DMS153 (cell line): Measurements from ENCODE around the gene SCARF2.
"Not testable (repeated sequence)": the region's sequence is repeated elsewhere in the genome, so short reads cannot be mapped to it uniquely, and the experiment has no call there.

ENCODE experiments used
- DNase-seq: peaks from one replicate; lab custom pipeline; 2025; lab: John Stamatoyannopoulos, UW

Gene SCARF2, protein sequence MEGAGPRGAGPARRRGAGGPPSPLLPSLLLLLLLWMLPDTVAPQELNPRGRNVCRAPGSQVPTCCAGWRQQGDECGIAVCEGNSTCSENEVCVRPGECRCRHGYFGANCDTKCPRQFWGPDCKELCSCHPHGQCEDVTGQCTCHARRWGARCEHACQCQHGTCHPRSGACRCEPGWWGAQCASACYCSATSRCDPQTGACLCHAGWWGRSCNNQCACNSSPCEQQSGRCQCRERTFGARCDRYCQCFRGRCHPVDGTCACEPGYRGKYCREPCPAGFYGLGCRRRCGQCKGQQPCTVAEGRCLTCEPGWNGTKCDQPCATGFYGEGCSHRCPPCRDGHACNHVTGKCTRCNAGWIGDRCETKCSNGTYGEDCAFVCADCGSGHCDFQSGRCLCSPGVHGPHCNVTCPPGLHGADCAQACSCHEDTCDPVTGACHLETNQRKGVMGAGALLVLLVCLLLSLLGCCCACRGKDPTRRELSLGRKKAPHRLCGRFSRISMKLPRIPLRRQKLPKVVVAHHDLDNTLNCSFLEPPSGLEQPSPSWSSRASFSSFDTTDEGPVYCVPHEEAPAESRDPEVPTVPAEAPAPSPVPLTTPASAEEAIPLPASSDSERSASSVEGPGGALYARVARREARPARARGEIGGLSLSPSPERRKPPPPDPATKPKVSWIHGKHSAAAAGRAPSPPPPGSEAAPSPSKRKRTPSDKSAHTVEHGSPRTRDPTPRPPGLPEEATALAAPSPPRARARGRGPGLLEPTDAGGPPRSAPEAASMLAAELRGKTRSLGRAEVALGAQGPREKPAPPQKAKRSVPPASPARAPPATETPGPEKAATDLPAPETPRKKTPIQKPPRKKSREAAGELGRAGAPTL

DNA sequence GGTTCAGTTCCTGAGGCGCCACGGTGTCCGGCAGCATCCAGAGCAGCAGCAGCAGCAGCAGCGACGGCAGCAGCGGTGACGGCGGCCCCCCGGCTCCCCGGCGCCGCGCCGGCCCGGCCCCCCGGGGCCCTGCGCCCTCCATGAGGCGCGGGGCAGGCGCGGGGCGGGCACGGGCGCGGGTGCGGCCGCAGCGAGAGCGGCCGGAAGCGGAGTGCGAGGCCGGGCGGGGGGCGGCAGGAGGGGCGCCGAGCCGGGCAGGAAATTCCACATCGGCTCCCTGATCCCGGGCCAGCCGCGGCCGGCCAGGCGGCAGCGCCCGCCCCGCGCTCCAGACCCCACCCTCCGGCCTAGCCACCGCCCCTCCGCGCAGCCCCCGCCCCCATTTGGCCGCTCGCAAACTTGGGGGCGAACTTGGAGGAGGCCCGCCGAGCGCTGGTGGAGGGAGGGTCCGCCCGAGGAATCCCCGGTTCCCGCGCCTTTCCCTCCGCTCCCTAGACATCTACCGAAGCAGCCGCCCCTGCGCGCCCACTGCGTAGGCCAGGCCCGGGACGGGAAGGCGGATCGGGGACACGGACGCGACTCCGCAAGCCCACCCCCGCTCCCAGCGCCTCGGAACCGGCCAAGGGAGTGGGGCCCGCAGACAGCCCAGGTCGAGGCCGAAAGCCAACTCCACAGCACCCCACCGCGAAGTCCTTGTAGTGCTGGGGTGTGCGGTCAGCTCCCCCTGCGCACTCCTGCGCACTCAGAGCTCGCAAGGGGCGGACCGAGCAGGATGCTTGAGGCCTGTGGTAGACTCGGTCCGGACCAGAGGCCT lies at the start of gene SCARF2:
Gene SCARF2 (minus strand): TSS at position 213 of the 814 bp plus-strand sequence. CDS start 71 bp downstream, at position 142.
- no peak for DNase-seq

DNA sequence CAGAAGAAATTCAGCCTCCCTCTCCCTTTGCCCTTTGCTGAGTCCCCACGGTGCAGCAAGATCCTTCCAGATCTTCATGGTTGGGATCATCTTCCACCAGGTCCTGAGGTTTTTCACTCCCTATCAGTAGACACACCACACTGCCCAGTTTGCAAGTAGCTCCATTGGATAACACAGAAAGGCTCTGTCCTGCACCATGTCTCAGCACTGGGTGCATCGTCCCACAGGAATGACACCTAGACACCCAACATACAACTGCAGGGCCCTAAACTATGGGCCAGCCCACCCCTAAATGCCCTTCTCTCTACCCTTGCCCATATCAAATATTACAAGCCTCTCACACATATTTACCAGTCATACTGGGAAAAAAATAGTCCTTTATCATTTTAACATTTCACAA lies 48.6 kb upstream of the SCARF2 start:
- DNase-seq = no peak

DNA sequence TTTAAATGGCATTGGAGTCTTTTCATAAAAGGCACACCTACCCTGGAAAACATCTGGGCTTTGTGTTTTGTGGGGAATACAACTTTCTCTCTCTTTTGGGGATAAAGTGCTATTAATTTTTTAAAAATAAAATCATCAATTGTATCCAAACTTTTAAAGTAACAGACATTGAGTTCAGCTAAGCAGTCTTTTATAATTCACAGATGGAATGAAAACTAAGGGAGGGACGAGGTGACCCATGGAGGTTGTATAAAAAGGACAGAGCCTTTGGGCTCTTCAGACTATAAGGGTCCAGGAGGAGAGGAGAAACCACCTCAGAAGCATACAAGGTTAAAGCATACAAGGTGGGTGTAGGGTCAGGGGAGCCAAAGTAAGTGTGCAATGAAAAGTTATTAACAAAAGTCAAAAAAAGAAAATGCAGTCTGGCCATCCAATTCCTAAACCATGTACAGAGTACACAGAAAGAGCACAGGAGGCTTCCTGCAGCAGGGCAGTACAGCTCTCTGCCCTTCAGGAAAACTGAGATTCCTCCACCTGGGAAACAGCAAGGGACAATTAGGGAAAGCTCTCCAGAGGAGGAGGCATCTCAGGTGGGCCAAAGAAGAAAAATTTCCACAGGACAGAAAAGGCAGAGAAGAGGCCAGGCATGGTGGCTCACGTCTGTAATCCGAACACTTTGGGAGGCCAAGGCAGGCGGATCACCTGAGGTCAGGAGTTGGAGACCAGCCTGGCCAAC lies 47.5 kb upstream of the SCARF2 start:
- DNase-seq = no peak

- DNase-seq = no peak
These were observed 46.1 kb upstream of the SCARF2 start for GRCh38 chr22:20483771-20484170.

DNA sequence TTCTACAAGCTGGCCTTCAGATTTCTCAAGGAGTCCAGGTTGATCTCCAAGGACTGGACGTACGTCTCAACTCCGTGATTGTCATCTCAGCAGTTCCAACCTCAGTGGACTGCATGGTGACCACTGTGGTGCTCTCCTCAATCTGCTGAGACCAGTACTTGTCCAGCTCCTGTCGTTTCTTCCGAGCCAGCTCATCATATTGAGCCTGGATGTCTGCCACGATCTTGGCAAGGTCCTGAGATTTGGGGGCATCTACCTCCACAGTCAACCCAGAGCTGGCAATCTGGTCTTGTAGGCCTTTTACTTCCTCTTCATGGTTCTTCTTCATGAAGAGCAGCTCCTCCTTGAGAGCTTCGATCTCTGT lies 45.5 kb upstream of the SCARF2 start:
- DNase-seq = not testable (repeated sequence)

- no peak for DNase-seq
These were observed 42.1 kb upstream of the SCARF2 start for GRCh38 chr22:20479612-20480196.

DNA sequence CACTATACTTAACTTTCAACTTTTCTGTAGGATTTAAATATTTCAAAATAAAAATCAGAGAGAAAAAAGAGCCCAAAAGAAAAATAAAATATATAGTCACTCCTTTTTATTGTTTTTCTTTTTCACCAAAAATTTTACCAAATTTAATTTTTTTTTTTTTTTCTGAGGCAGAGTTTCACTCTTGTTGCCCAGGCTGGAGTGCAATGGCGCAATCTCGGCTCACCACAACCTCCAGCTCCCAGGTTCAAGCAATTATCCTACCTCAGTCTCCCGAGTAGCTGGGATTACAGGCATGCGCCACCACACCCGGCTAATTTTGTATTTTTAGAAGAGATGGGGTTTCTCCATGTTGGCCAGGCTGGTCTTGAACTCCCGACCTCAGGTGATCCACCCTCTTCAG lies 40.4 kb upstream of the SCARF2 start:
- DNase-seq = not testable (repeated sequence)

GRCh38 chr22:20475569-20475968 lies 37.9 kb upstream of the SCARF2 start:
- DNase-seq = not testable (repeated sequence)

DNA sequence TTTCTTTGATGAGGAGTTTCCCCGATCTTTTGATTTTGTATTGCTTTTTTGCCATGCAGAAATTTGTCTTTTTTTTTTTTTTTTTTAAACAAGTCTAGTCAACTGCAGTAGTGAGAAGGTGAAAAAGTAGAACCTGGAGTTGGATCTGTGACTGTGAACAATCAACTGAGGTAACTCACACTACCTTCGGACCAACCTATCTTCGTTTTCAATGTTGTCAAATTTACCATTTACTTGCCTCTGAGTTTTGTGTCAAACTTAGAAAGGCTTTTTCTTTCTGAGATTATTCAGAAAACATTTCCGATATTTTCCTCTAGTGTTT lies 37.5 kb upstream of the SCARF2 start:
- no peak for DNase-seq

DNA sequence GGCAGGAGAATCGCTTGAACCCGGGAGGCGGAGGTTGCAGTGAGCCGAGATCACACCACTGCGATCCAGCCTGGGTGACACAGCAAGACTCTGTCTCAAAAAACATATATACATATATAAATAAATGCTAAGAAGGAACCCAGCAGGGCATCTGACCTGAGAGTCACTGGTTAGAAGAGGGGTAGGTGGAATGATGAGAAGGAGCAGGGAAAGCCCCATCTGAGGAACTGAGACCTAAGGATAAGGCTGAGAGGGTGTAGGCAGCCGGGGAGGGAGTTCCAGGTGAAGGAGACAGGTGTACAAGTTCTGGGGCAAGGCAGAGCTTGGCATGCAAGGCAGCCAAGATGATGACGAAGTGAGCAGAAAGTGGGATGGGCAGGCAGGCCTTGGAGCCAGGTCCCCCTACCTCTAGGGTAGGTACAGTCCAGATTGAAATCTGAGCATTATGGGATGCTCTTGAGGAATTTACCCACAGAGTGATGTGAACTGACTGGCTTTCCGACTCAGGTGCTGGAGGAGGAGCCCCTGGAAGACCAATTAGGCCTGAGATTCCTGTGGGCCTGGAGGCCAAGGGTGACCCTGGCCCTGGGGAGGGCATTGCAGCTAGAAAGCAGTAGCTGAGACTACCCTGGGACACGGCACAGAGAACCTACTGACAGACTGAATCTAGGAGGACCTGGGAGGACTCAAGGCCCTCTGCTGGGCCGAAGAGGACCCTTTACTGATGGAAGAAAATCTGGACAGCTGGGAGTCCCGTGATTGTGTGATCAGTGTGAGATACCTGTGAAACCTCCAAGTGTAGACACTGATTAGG lies 35.2 kb upstream of the SCARF2 start:
- no peak for DNase-seq

- DNase-seq = no peak
These were observed 33.7 kb upstream of the SCARF2 start for GRCh38 chr22:20471126-20471833.

DNA sequence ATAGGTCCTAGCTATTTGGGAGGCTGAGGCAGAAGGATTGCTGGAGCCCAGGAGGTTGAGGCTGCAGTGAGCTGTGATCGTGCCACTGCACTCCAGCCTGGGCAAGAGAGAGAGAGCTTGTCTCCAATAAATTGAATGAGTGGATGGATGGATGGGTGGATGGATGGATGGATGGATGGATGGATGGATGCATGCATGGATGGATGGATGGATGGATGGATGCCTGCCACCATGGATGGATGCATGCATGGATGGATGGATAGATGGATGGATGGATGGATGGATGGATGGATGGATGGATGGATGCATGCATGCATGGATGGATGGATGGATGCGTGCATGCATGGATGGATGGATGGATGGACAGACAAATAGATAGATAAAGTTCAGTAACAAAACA lies 32.9 kb upstream of the SCARF2 start:
- DNase-seq = not testable (repeated sequence)

DNA sequence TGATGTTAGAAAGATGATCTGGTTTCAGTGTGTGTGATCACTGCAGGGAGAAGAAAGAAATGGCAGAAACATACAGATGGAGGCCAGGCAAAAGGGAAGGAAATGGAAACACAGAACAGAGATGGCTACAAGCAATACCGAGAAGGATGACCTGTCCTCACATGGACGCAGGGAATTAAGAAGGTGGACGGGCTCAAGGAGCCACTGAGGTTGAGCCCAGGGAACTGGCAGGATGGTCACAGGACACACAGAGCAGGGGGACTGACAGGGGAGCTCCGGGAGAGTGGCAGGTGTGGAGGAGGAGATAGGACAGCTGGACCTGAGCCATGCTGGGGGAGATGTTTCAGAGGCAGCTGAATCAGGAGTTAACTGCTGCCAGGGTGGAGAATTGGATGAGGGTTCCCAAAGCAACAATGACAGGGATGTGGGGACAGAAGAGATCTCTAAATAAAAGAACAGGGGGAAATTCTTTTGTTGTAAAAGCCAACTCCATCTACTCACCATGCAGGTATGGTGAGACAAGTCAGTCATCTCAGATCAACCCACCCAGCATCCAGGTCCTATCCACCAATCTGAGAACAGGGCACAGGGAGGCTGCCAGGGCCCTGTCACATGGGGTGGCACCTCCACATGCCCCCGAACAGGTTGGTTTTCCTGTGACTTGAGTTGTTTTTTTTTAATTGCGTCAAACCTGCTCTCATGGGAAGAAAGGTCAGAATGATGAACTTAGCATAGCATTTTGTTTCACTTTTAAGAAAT lies 31.7 kb upstream of the SCARF2 start:
- DNase-seq = no peak

DNA sequence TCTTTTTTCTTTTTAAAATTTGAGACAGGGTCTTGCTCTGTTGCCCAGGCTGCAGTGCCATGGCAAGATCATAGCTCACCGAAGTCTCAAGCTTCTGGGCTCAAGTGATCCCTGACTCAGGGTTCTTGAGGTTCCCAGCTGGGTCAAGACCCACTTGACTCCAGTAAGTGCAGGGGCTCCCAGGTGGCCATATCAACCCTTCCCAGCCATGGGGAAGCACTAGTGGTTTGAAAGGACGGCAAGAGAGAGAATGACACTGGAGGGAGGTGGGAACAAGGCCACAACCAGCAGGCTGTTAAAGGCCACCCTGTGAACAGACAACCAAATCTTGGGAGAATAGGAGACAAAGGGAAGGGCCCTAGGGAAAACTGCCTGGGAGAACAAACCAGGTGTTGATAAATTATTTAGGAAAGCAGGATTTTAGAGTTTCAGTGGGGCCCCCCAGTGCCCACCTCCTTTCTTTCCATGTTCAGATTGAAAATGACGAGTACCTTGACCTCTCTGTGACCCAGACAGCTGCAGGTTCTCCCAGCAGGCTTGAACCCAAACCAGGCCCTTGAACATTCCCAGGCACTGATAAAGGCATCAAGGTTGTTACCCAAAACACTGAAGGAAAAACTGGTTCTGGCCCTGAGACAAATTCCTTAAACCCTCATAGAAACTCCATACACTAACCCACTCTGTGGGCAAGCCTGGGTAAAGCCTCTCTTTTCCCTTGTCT lies 29.2 kb upstream of the SCARF2 start:
- DNase-seq = no peak

DNA sequence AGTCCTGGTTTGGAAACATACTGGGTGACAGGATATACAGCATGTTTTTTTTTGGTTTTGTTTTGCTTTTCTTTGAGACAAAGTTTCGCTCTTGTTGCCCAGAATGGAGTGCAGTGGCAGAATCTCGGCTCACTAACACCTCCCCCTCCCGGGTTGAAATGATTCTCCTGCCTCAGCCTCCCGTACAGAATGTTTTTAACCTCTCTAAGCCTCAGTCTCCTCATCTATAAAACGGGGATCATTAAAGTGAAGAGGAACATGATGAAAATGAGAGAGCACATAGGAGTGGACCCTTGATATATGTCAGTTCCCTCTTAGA lies 28.1 kb upstream of the SCARF2 start:
- no peak for DNase-seq

- DNase-seq = no peak
These were observed 27.5 kb upstream of the SCARF2 start for GRCh38 chr22:20464912-20465758.

DNA sequence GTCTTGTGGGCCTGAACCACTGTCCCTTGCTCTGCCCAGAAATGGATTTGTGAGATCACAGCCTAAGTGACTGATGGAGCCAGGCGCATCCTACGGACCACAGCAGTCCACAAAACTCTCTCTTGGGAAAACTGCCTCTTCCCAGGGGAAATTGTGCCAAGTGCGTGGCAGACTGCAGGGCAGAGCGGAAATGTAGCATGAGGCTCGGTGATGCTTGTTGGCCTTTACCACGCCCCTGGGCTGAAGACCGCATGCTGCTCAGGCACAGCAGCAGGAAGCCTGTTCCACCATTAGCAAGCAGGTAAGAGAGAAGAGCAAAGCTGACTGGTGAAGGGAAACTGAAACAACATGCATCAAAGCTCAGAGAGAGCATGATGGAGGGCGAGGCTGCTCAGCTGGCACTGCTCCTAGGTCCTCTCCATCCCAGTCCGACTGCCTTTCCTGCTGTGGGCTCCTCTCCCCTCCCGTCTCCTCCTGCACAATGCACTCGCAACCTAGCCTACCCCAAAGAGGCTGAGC lies 26.5 kb upstream of the SCARF2 start:
- DNase-seq = no peak
